HCT116 (cell line): ENCODE data around the gene THSD7B. TPM values are rescaled to one million over a fixed set of nuclear protein-coding genes. Genes with fewer than 3 reads are reported as not detected.

Experiments used
- ATAC-seq: fragments of 200-7000 bp; cut with Tn5 transposase; 2 replicates; pipeline ENCODE4 v1.9.1; 2020; ENCODE audit warnings: mild to moderate bottlenecking, moderate library complexity
- BruUV-seq: library from RNA; stranded (reverse); fragments of 400-500 nt; replicated peaks from 2 replicates; lab custom pipeline; 2021; lab: Mats Ljungman, UMichigan
- CTCF ChIA-PET: fragments of 300-600 bp; sonication (Branson Sonifier 250); formaldehyde crosslinking; loops from one replicate; lab custom pipeline; 2021; ENCODE audit warnings: antibody characterized with exemption; lab: Charles Lee
- POLR2A ChIA-PET: fragments of 300-600, 350-600 bp; sonication (Branson Sonifier 250); formaldehyde crosslinking; loops from one replicate; lab custom pipeline; 2021; ENCODE audit warnings: antibody characterized with exemption; lab: Charles Lee
- RAD21 ChIA-PET, 2 experiments: fragments of 300-600 bp; sonication (Branson Sonifier 250); formaldehyde crosslinking; loops; one replicate each; lab custom pipeline; 2023; ENCODE audit warnings: low total read pairs in 2 of 2; ENCODE audit not compliant: uncharacterized antibody in 2 of 2, unreplicated experiment in 2 of 2, low non-redundant PET in 1 of 2; lab: Charles Lee
- DNase-seq: peaks from one replicate; pipeline ENCODE4 v3.0.0-alpha.2; 2010; ENCODE audit warnings: low read depth, low spot score
- H2AFZ ChIP-seq: fragments of 200-600 bp; shearing (Covaris generic), sonication (generic); 2 replicates; pipeline ENCODE4 v1.6.1; 2017; ENCODE audit warnings: low read depth, mixed run types, mixed read lengths, antibody characterized with exemption, low read length; ENCODE audit not compliant: poor library complexity, severe bottlenecking
- H3K27ac ChIP-seq: 2 replicates; pipeline ENCODE4 v1.5.1; 2012; ENCODE audit warnings: low read depth, low read length
- H3K27me3 ChIP-seq: fragments of 200-600 bp; sonication (generic); 2 replicates; pipeline ENCODE4 v1.6.1; 2016; ENCODE audit warnings: mixed run types, low read length, mixed read lengths; ENCODE audit not compliant: insufficient read depth
- H3K36me3 ChIP-seq, 2 experiments: fragments of 200-500 bp in 1 of 2; fragments of 200-600 bp in 1 of 2; sonication (Bioruptor generic) in 1 of 2; sonication (generic) in 1 of 2; 2 replicates each; pipeline versions ENCODE4 v1.5.1 to v1.6.1; 2014 to 2016; ENCODE audit warnings: low read length in 2 of 2, inconsistent platforms in 1 of 2, mixed read lengths in 1 of 2, mixed run types in 1 of 2; ENCODE audit not compliant: insufficient read depth in 2 of 2, control insufficient read depth in 1 of 2
- H3K4me1 ChIP-seq, 2 experiments: fragments of 200-600 bp in 1 of 2; sonication (generic) in 1 of 2; 2 replicates each; pipeline versions ENCODE4 v1.5.1 to v1.6.1; 2012 to 2017; ENCODE audit warnings: low read length in 2 of 2, inconsistent platforms in 1 of 2, mild to moderate bottlenecking in 1 of 2, mixed read lengths in 1 of 2, mixed run types in 1 of 2, moderate library complexity in 1 of 2; ENCODE audit not compliant: insufficient read depth in 2 of 2, control insufficient read depth in 1 of 2
- H3K4me2 ChIP-seq: fragments of 200-600 bp; sonication (generic); 2 replicates; pipeline ENCODE4 v1.6.1; 2017; ENCODE audit warnings: mixed run types, low read length, mixed read lengths
- H3K4me3 ChIP-seq, 2 experiments: fragments of 200-600 bp in 1 of 2; sonication (generic) in 1 of 2; replicated peaks in 1 of 2; 2 replicates each; pipeline ENCODE4 v1.5.1; 2011 to 2016; ENCODE audit warnings: low read length in 2 of 2, control low read depth in 1 of 2, low read depth in 1 of 2, mild to moderate bottlenecking in 1 of 2, mixed read lengths in 1 of 2, mixed run types in 1 of 2
- H3K79me2 ChIP-seq: fragments of 200-600 bp; sonication (generic); 2 replicates; pipeline ENCODE4 v1.6.1; 2017; ENCODE audit warnings: mild to moderate bottlenecking, mixed run types, low read length, moderate library complexity, mixed read lengths; ENCODE audit not compliant: insufficient read depth
- H3K9ac ChIP-seq: fragments of 200-600 bp; sonication (generic); 2 replicates; pipeline ENCODE4 v1.6.1; 2016; ENCODE audit warnings: low read length, mixed read lengths
- H3K9me2 ChIP-seq: fragments of 200-600 bp; sonication (generic), shearing (Covaris generic); 2 replicates; pipeline ENCODE4 v1.6.1; 2017; ENCODE audit warnings: mixed run types, mild to moderate bottlenecking, moderate library complexity; ENCODE audit not compliant: insufficient read depth
- H3K9me3 ChIP-seq, 2 experiments: fragments of 200-500 bp in 1 of 2; fragments of 200-600 bp in 1 of 2; sonication (Bioruptor generic) in 1 of 2; sonication (generic) in 1 of 2; 2 replicates each; pipeline ENCODE4 v1.6.1; 2014 to 2017; ENCODE audit warnings: low read length in 2 of 2, mixed read lengths in 2 of 2, inconsistent platforms in 1 of 2, low read depth in 1 of 2, mild to moderate bottlenecking in 1 of 2, mixed run types in 1 of 2, moderate library complexity in 1 of 2; ENCODE audit not compliant: control insufficient read depth in 1 of 2, insufficient read depth in 1 of 2
- H4K20me1 ChIP-seq: fragments of 200-600 bp; sonication (generic), shearing (Covaris generic); 2 replicates; pipeline ENCODE4 v1.6.1; 2017; ENCODE audit warnings: mixed run types, mild to moderate bottlenecking, moderate library complexity; ENCODE audit not compliant: insufficient read depth
- ATF3 ChIP-seq: IDR thresholded peaks from 2 replicates; pipeline ENCODE4 v1.6.1; 2012
- ELF1 ChIP-seq: IDR thresholded peaks from 2 replicates; pipeline ENCODE4 v1.6.1; 2012; ENCODE audit warnings: low read depth, borderline replicate concordance
- EZH2 ChIP-seq: fragments of 200-600 bp; sonication (generic); IDR thresholded peaks from 2 replicates; pipeline ENCODE4 v1.6.1; 2017; ENCODE audit warnings: antibody characterized with exemption, mixed run types
- EZH2phosphoT487 ChIP-seq: fragments of 200-600 bp; IDR thresholded peaks from 2 replicates; pipeline ENCODE4 v1.6.1; 2018; ENCODE audit warnings: antibody characterized with exemption, borderline replicate concordance
- FOSL1 ChIP-seq: IDR thresholded peaks from 2 replicates; pipeline ENCODE4 v1.6.1; 2012; ENCODE audit warnings: low read depth
- JUND ChIP-seq: IDR thresholded peaks from 2 replicates; pipeline ENCODE4 v1.6.1; 2012
- POLR2AphosphoS5 ChIP-seq: IDR thresholded peaks from 2 replicates; pipeline ENCODE4 v1.6.1; 2011; ENCODE audit warnings: mild to moderate bottlenecking, low read depth, low read length, moderate library complexity
- RAD21 ChIP-seq: IDR thresholded peaks from 2 replicates; pipeline ENCODE4 v1.6.1; 2012; ENCODE audit warnings: low read depth, mild to moderate bottlenecking
- REST ChIP-seq: IDR thresholded peaks from 2 replicates; pipeline ENCODE4 v1.6.1; 2012; ENCODE audit warnings: low read depth
- SIN3A ChIP-seq: IDR thresholded peaks from 2 replicates; pipeline ENCODE4 v1.6.1; 2012; ENCODE audit warnings: low read depth
- SP1 ChIP-seq: IDR thresholded peaks from 2 replicates; pipeline ENCODE4 v1.6.1; 2012; ENCODE audit warnings: low read depth
- SRF ChIP-seq: IDR thresholded peaks from 2 replicates; pipeline ENCODE4 v1.6.1; 2012; ENCODE audit warnings: low read depth
- YY1 ChIP-seq: IDR thresholded peaks from 2 replicates; pipeline ENCODE4 v1.6.1; 2011; ENCODE audit warnings: low read length, low read depth, moderate library complexity, mild to moderate bottlenecking; ENCODE audit not compliant: insufficient replicate concordance; ENCODE audit errors: extremely low read depth
- ZBTB33 ChIP-seq: IDR thresholded peaks from 2 replicates; pipeline ENCODE4 v1.6.1; 2011; ENCODE audit warnings: mild to moderate bottlenecking, low read length, moderate library complexity; ENCODE audit not compliant: insufficient replicate concordance; ENCODE audit errors: extremely low read depth
- ZFX ChIP-seq: fragments of 450-650 bp; IDR thresholded peaks from 2 replicates; pipeline ENCODE4 v1.6.1; 2017
- intact Hi-C: fragments of 100-400 bp; cut with micrococcal nuclease; formaldehyde crosslinking; loops from 2 replicates; pipeline ENCODE4 v1.10.0; 2022
- total RNA-seq: library from RNA; stranded (reverse); gene quantifications from one replicate; pipeline ENCODE4 v1.2.1, GENCODE V29; 2021; ENCODE audit not compliant: unreplicated experiment

The THSD7B gene
- total RNA-seq, 1 experiment from 2014 or later = not detected

- H3K4me2 ChIP-seq = no peak overlapping the region
- DNase-seq = no peak
- CTCF ChIA-PET = no interaction called here
Measured at GRCh38 chr2:136764452-136765255, 691 bp upstream of the THSD7B start.

GRCh38 chr2:136766073-136766404 lies 694 bp downstream of the THSD7B start:
- no peaks in the 10 kb centered on the region for H3K79me2 ChIP-seq
- RAD21 ChIA-PET = no interaction called here
- intact Hi-C loops = no loop called here
- no peak overlapping the region for H3K4me2 ChIP-seq
- no peaks in the 10 kb centered on the region; a peak in 1 of 4 replicates for H3K9me3 ChIP-seq
- no peak for DNase-seq
- POLR2A ChIA-PET = no interaction called here
- no peak overlapping the region for H3K27ac ChIP-seq
- no peaks in the 10 kb centered on the region for H3K36me3 ChIP-seq
- H3K9ac ChIP-seq = no peak overlapping the region
- CTCF ChIA-PET = no interaction called here
- H4K20me1 ChIP-seq = no peaks in the 10 kb centered on the region
- H3K4me3 ChIP-seq = no peak overlapping the region
- H3K4me1 ChIP-seq = no peaks in the 10 kb centered on the region
- no peaks in the 10 kb centered on the region for H3K27me3 ChIP-seq
- no peak overlapping the region for H2AFZ ChIP-seq
- H3K9me2 ChIP-seq = no peaks in the 10 kb centered on the region
- BruUV-seq = no TSS peak
- ATAC-seq = no peak
- TF ChIP-seq EZH2phosphoT487 (no peak), SIN3A (no peak), ELF1 (no peak), ZBTB33 (no peak), POLR2AphosphoS5 (no peak), ATF3 (no peak), YY1 (no peak), FOSL1 (no peak), SP1 (no peak), JUND (no peak), RAD21 (no peak), SRF (no peak), ZFX (no peak), EZH2 (no peak), REST (no peak)

More at GRCh38 chr2:136764452-136765255, 691 bp upstream of the THSD7B start:
- Histone ChIP-seq H3K27me3 (no peaks in the 10 kb centered on the region), H3K36me3 (no peaks in the 10 kb centered on the region), H3K9ac (no peak overlapping the region), H3K4me3 (no peak overlapping the region), H4K20me1 (no peaks in the 10 kb centered on the region), H3K9me2 (no peaks in the 10 kb centered on the region), H2AFZ (no peak overlapping the region), H3K9me3 (no peaks in the 10 kb centered on the region; a peak in 1 of 4 replicates), H3K79me2 (no peaks in the 10 kb centered on the region), H3K27ac (no peak overlapping the region), H3K4me1 (no peaks in the 10 kb centered on the region)
- no peak for ATAC-seq
- intact Hi-C loops = no loop called here
- TF ChIP-seq RAD21 = no peak
- no TSS peak for BruUV-seq
- ChIA-PET RAD21 (no interaction called here), POLR2A (no interaction called here)
